HEK293 (cell line): Measurements from ENCODE around the gene FIGN.

ENCODE experiments used
- CTCF ChIA-PET: fragments of 350-600 bp; formaldehyde crosslinking; extraction: SDS; loops from one replicate; lab custom pipeline; 2021; ENCODE audit warnings: antibody characterized with exemption; lab: Yijun Ruan, JAX
- POLR2A ChIA-PET: fragments of 300-600 bp; formaldehyde crosslinking; extraction: SDS; loops from one replicate; lab custom pipeline; 2020; ENCODE audit warnings: antibody characterized with exemption, inconsistent platforms; lab: Yijun Ruan, JAX
- H3K27ac ChIP-seq: fragments of 200-500 bp; sonication (Bioruptor generic); 2 replicates; pipeline ENCODE4 v1.5.1; 2014; ENCODE audit warnings: low read depth, low read length, control low read depth, inconsistent platforms; ENCODE audit errors: extremely low read depth
- H3K36me3 ChIP-seq, 2 experiments: fragments of 200-500 bp in 1 of 2; sonication (Bioruptor generic) in 1 of 2; 1 replicate in 1 of 2; 2 replicates in 1 of 2; pipeline ENCODE4 v1.5.1; 2014 to 2017; ENCODE audit warnings: inconsistent platforms in 2 of 2, low read length in 2 of 2; ENCODE audit not compliant: control insufficient read depth in 2 of 2, insufficient read depth in 1 of 2
- H3K4me1 ChIP-seq: fragments of 200-500 bp; sonication (Bioruptor generic); 2 replicates; pipeline ENCODE4 v1.5.1; 2014; ENCODE audit warnings: mild to moderate bottlenecking, low read length, inconsistent platforms; ENCODE audit not compliant: control insufficient read depth, insufficient read depth
- H3K4me3 ChIP-seq: 2 replicates; pipeline ENCODE4 v1.5.1; 2011; ENCODE audit warnings: low read depth, mild to moderate bottlenecking, control low read depth, low read length, moderate library complexity
- H3K9me3 ChIP-seq: fragments of 200-500 bp; sonication (Bioruptor generic); 2 replicates; pipeline ENCODE4 v1.5.1; 2014; ENCODE audit warnings: low read depth, low read length, inconsistent platforms; ENCODE audit not compliant: control insufficient read depth, insufficient read depth
- FEZF1 ChIP-seq: fragments of 450-650 bp; formaldehyde crosslinking; IDR thresholded peaks from 2 replicates; pipeline ENCODE4 v1.5.1; 2016; ENCODE audit warnings: missing biosample characterization, missing genetic modification characterization
- GLIS2 ChIP-seq: fragments of 450-650 bp; formaldehyde crosslinking; IDR thresholded peaks from 2 replicates; pipeline ENCODE4 v1.5.1; 2016; ENCODE audit warnings: missing biosample characterization, missing genetic modification characterization
- KLF16 ChIP-seq: fragments of 450-650 bp; formaldehyde crosslinking; IDR thresholded peaks from 2 replicates; pipeline ENCODE4 v1.5.1; 2017; ENCODE audit warnings: missing biosample characterization, missing genetic modification characterization
- KLF8 ChIP-seq: fragments of 450-650 bp; formaldehyde crosslinking; IDR thresholded peaks from 2 replicates; pipeline ENCODE4 v1.5.1; 2016; ENCODE audit warnings: missing biosample characterization, missing genetic modification characterization
- PRDM6 ChIP-seq: fragments of 450-650 bp; formaldehyde crosslinking; IDR thresholded peaks from 2 replicates; pipeline ENCODE4 v1.5.1; 2017; ENCODE audit warnings: missing biosample characterization, missing genetic modification characterization
- SETDB1 ChIP-seq: IDR thresholded peaks from one replicate; pipeline ENCODE4 v1.6.1; 2017; ENCODE audit warnings: mild to moderate bottlenecking, low read length, moderate library complexity, mixed read lengths; ENCODE audit not compliant: insufficient read length
- SP7 ChIP-seq: fragments of 450-650 bp; formaldehyde crosslinking; IDR thresholded peaks from 2 replicates; pipeline ENCODE4 v1.5.1; 2016; ENCODE audit warnings: missing biosample characterization, missing genetic modification characterization
- WT1 ChIP-seq: fragments of 450-650 bp; formaldehyde crosslinking; IDR thresholded peaks from 2 replicates; pipeline ENCODE4 v1.5.1; 2016; ENCODE audit warnings: missing biosample characterization, missing genetic modification characterization
- ZNF10 ChIP-seq: fragments of 450-650 bp; formaldehyde crosslinking; IDR thresholded peaks from 2 replicates; pipeline ENCODE4 v1.5.1; 2017; ENCODE audit warnings: missing biosample characterization, missing genetic modification characterization
- ZNF23 ChIP-seq: fragments of 450-650 bp; formaldehyde crosslinking; IDR thresholded peaks from 2 replicates; pipeline ENCODE4 v1.5.1; 2016; ENCODE audit warnings: missing biosample characterization, missing genetic modification characterization, borderline replicate concordance
- ZNF292 ChIP-seq: fragments of 450-650 bp; formaldehyde crosslinking; IDR thresholded peaks from 2 replicates; pipeline ENCODE4 v1.5.1; 2016; ENCODE audit warnings: low read depth, missing biosample characterization, missing genetic modification characterization, borderline replicate concordance
- ZNF354C ChIP-seq: fragments of 450-650 bp; formaldehyde crosslinking; IDR thresholded peaks from 2 replicates; pipeline ENCODE4 v1.5.1; 2016; ENCODE audit warnings: missing biosample characterization, missing genetic modification characterization, low read depth, borderline replicate concordance
- ZNF416 ChIP-seq: fragments of 450-650 bp; formaldehyde crosslinking; IDR thresholded peaks from 2 replicates; pipeline ENCODE4 v1.5.1; 2016; ENCODE audit warnings: missing biosample characterization, missing genetic modification characterization
- ZNF423 ChIP-seq: fragments of 450-650 bp; formaldehyde crosslinking; IDR thresholded peaks from 2 replicates; pipeline ENCODE4 v1.5.1; 2016; ENCODE audit warnings: missing biosample characterization, missing genetic modification characterization
- ZNF501 ChIP-seq: fragments of 450-650 bp; formaldehyde crosslinking; IDR thresholded peaks from 2 replicates; pipeline ENCODE4 v1.5.1; 2016; ENCODE audit warnings: missing biosample characterization, missing genetic modification characterization
- ZNF510 ChIP-seq: fragments of 450-650 bp; formaldehyde crosslinking; IDR thresholded peaks from 2 replicates; pipeline ENCODE4 v1.5.1; 2018; ENCODE audit warnings: mild to moderate bottlenecking, missing genetic modification characterization, missing biosample characterization; ENCODE audit not compliant: insufficient replicate concordance
- ZNF514 ChIP-seq: fragments of 450-650 bp; formaldehyde crosslinking; IDR thresholded peaks from 2 replicates; pipeline ENCODE4 v1.5.1; 2016; ENCODE audit warnings: missing biosample characterization, missing genetic modification characterization
- ZNF596 ChIP-seq: fragments of 450-650 bp; IDR thresholded peaks from 2 replicates; pipeline ENCODE4 v1.5.0; 2018; ENCODE audit warnings: missing biosample characterization, mild to moderate bottlenecking, missing genetic modification characterization, moderate library complexity
- ZNF624 ChIP-seq: fragments of 450-650 bp; formaldehyde crosslinking; IDR thresholded peaks from 2 replicates; pipeline ENCODE4 v1.5.1; 2017; ENCODE audit warnings: missing biosample characterization, missing genetic modification characterization
- ZNF658 ChIP-seq: fragments of 450-650 bp; formaldehyde crosslinking; IDR thresholded peaks from 2 replicates; pipeline ENCODE4; 2016; ENCODE audit warnings: missing biosample characterization, missing genetic modification characterization
- ZNF792 ChIP-seq: fragments of 450-650 bp; formaldehyde crosslinking; IDR thresholded peaks from 2 replicates; pipeline ENCODE4 v1.5.1; 2016; ENCODE audit warnings: missing biosample characterization, missing genetic modification characterization
- ZNF843 ChIP-seq: fragments of 450-650 bp; formaldehyde crosslinking; IDR thresholded peaks from 2 replicates; pipeline ENCODE4 v1.5.1; 2016; ENCODE audit warnings: missing biosample characterization, missing genetic modification characterization
- ZSCAN4 ChIP-seq: fragments of 450-650 bp; formaldehyde crosslinking; IDR thresholded peaks from 2 replicates; pipeline ENCODE4 v1.5.1; 2017; ENCODE audit warnings: missing biosample characterization, missing genetic modification characterization

Gene FIGN

GRCh38 chr2:163655667-163656066 is 80.1 kb downstream of the FIGN start:
- TF ChIP-seq ZNF423 (tag by site-specific recombination) (no peak), ZSCAN4 (tag by site-specific recombination) (peak; percentile 51; the same call in 1 of the 2 replicates)
- TF ChIP-seq, all 188 proteins: peak for 1
- ChIA-PET CTCF (no interaction called here), POLR2A (no interaction called here)
- Histone ChIP-seq H3K36me3 (no peaks in the 10 kb centered on the region), H3K9me3 (no peaks in the 10 kb centered on the region), H3K27ac (no peak overlapping the region), H3K4me3 (no peak overlapping the region), H3K4me1 (peaks cover 5% of the 10 kb centered on the region)

- Histone ChIP-seq H3K4me3 (no peak overlapping the region), H3K4me1 (no peaks in the 10 kb centered on the region), H3K27ac (no peak overlapping the region), H3K9me3 (no peaks in the 10 kb centered on the region), H3K36me3 (no peaks in the 10 kb centered on the region)
- TF ChIP-seq ZNF658 (tag by site-specific recombination) = no peak
- POLR2A ChIA-PET = no interaction called here
- CTCF ChIA-PET = interaction anchor here (0.6 kb wide), 1 partner anchor 62 kb away, joined by 3 read pairs; no protein-coding TSS in a partner anchor
Measured at GRCh38 chr2:163652751-163653150, 83.1 kb downstream of the FIGN start.

GRCh38 chr2:163649080-163649479 is 86.7 kb downstream of the FIGN start:
- no peaks in the 10 kb centered on the region for H3K36me3 ChIP-seq
- peaks cover 15% of the 10 kb centered on the region for H3K4me1 ChIP-seq
- ChIA-PET CTCF (no interaction called here), POLR2A (no interaction called here)
- no peak overlapping the region for H3K27ac ChIP-seq
- TF ChIP-seq ZNF514 (tag by site-specific recombination) (no peak), ZNF596 (tag by site-specific recombination) (no peak), KLF8 (tag by site-specific recombination) (no peak), ZNF23 (tag by site-specific recombination) (no peak), ZNF292 (tag by site-specific recombination) (no peak), ZNF354C (no peak), ZNF416 (tag by site-specific recombination) (no peak), SETDB1 (peak; percentile 32)
- no peak overlapping the region for H3K4me3 ChIP-seq
- H3K9me3 ChIP-seq = no peaks in the 10 kb centered on the region

GRCh38 chr2:163647300-163647699 is 88.5 kb downstream of the FIGN start:
- TF ChIP-seq ZNF792 (tag by site-specific recombination) (no peak), WT1 (peak; percentile 9; the same call in 1 of the 2 replicates)
- ChIA-PET CTCF (interaction anchor here (0.6 kb wide), 1 partner anchor 1314 kb away, joined by 4 read pairs; no protein-coding TSS in a partner anchor), POLR2A (no interaction called here)
- Histone ChIP-seq H3K27ac (no peak overlapping the region), H3K4me1 (peaks cover 15% of the 10 kb centered on the region), H3K4me3 (no peak overlapping the region), H3K36me3 (no peaks in the 10 kb centered on the region), H3K9me3 (no peaks in the 10 kb centered on the region)

- CTCF ChIA-PET = no interaction called here
- H3K4me1 ChIP-seq = peaks cover 15% of the 10 kb centered on the region
- H3K9me3 ChIP-seq = no peaks in the 10 kb centered on the region
- TF ChIP-seq ZNF10 (tag by site-specific recombination) = no peak
- peak; percentile 73 for TF ChIP-seq SP7
- TF ChIP-seq ZNF510 (tag by site-specific recombination) = no peak
- no peak for TF ChIP-seq ZNF501 (tag by site-specific recombination)
- TF ChIP-seq KLF16 (tag by site-specific recombination) = no peak
- TF ChIP-seq PRDM6 (tag by site-specific recombination) = peak; percentile 22; the same call in 1 of the 2 replicates
- peak; percentile 58; the same call in 1 of the 2 replicates for TF ChIP-seq FEZF1
- TF ChIP-seq ZNF624 (tag by site-specific recombination) = no peak
- TF ChIP-seq GLIS2 (tag by site-specific recombination) = no peak
- 0 out of 2 replicates have a peak, but pooled peaks have one; percentile 36 for TF ChIP-seq ZNF843 (tag by site-specific recombination)
- TF ChIP-seq, all 188 proteins: peak for 4
- no peak overlapping the region for H3K4me3 ChIP-seq
- POLR2A ChIA-PET = interaction anchor here (0.6 kb wide), 1 partner anchor 10 kb away, joined by 3 read pairs; no protein-coding TSS in a partner anchor
- no peak overlapping the region for H3K27ac ChIP-seq
- no peaks in the 10 kb centered on the region for H3K36me3 ChIP-seq
Measured at GRCh38 chr2:163646687-163647086, 89.1 kb downstream of the FIGN start.
